HG03558 (cell line): ENCODE data around the gene ACD.
A peak's percentile ranks its signal among the peaks of the same experiment; 100 is the strongest.
"Not testable (repeated sequence)": the region's sequence is repeated elsewhere in the genome, so short reads cannot be mapped to it uniquely, and the experiment has no call there.

Source experiments
- ATAC-seq: cut with Tn5 transposase; IDR thresholded peaks from one replicate; pipeline ENCODE4 v1.9.1; 2021; ENCODE audit warnings: moderate number of reproducible peaks; ENCODE audit not compliant: unreplicated experiment; ENCODE audit errors: extremely low read depth

Gene ACD

GRCh38 chr16:67659675-67660563 is at the start of gene ACD:
ACD (minus strand) TSS chr16:67660260; CDS start chr16:67660220, 40 bp downstream.
- ATAC-seq: peak; percentile 26

- no peak for ATAC-seq
These were observed 49.0 kb upstream of the ACD start for GRCh38 chr16:67709050-67709449.

GRCh38 chr16:67708368-67708771 is 48.3 kb upstream of the ACD start:
- ATAC-seq: no peak

- no peak for ATAC-seq
These were observed 47.7 kb upstream of the ACD start for GRCh38 chr16:67707790-67708189.

- ATAC-seq: no peak
These were observed 47.1 kb upstream of the ACD start for GRCh38 chr16:67707210-67707609.

GRCh38 chr16:67704110-67704509 is 44.0 kb upstream of the ACD start:
- ATAC-seq: no peak

GRCh38 chr16:67703626-67704025 is 43.6 kb upstream of the ACD start:
- ATAC-seq: no peak

- ATAC-seq: no peak
These were observed 42.1 kb upstream of the ACD start for GRCh38 chr16:67702130-67702529.

GRCh38 chr16:67701420-67701819 is 41.4 kb upstream of the ACD start:
- no peak for ATAC-seq

- ATAC-seq: no peak
These were observed 39.2 kb upstream of the ACD start for GRCh38 chr16:67699265-67699664.

- no peak for ATAC-seq
These were observed 37.5 kb upstream of the ACD start for GRCh38 chr16:67697422-67698185.

- ATAC-seq: no peak
These were observed 34.6 kb upstream of the ACD start for GRCh38 chr16:67694611-67695010.

- ATAC-seq: not testable (repeated sequence)
These were observed 33.6 kb upstream of the ACD start for GRCh38 chr16:67693517-67694285.

GRCh38 chr16:67685388-67686112 is 25.5 kb upstream of the ACD start:
- no peak for ATAC-seq

- ATAC-seq: no peak
These were observed 23.7 kb upstream of the ACD start for GRCh38 chr16:67683767-67684166.

GRCh38 chr16:67679935-67680897 is 20.2 kb upstream of the ACD start:
- no peak for ATAC-seq

GRCh38 chr16:67678354-67679023 is 18.4 kb upstream of the ACD start:
- ATAC-seq: no peak

- no peak for ATAC-seq
These were observed 17.7 kb upstream of the ACD start for GRCh38 chr16:67677712-67678111.
